ENCODE measurements around the gene PIEZO2.

- TF ChIP-seq EZH2phosphoT487 (IDR thresholded peaks at IDR 0.05; ENCODE audit: borderline replicate concordance) (no peak), CTCF (conservative IDR thresholded peaks at IDR 0.05; ENCODE audit: low read length) (no peak)
These were observed 29.7 kb upstream of the PIEZO2 start for GRCh38 chr18:11178951-11179549.
